GM19238 (cell line): ENCODE results near the gene PIM3.
"Not testable (repeated sequence)": the region's sequence is repeated elsewhere in the genome, so short reads cannot be mapped to it uniquely, and the experiment has no call there.

Source experiments
- DNase-seq: peaks from one replicate; pipeline ENCODE4 v3.0.0; 2011; ENCODE audit warnings: low spot score; ENCODE audit not compliant: insufficient read length

Gene PIM3

GRCh38 chr22:49943405-49943765 lies 17.2 kb upstream of the PIM3 start:
- DNase-seq, result no peak

GRCh38 chr22:49943771-49944398 lies 16.7 kb upstream of the PIM3 start:
- DNase-seq, result no peak

- DNase-seq, result no peak
Measured at GRCh38 chr22:49944399-49944891, 16.1 kb upstream of the PIM3 start.

- not testable (repeated sequence) for DNase-seq
Measured at GRCh38 chr22:49945042-49945794, 15.4 kb upstream of the PIM3 start.

GRCh38 chr22:49946612-49947295 lies 13.8 kb upstream of the PIM3 start:
- no peak for DNase-seq

- DNase-seq, result no peak
Measured at GRCh38 chr22:49947296-49947622, 13.3 kb upstream of the PIM3 start.

GRCh38 chr22:49948116-49948957 lies 12.2 kb upstream of the PIM3 start:
- no peak for DNase-seq

GRCh38 chr22:49948958-49949913 lies 11.3 kb upstream of the PIM3 start:
- DNase-seq, result no peak

GRCh38 chr22:49949914-49950292 lies 10.7 kb upstream of the PIM3 start:
- no peak for DNase-seq

- DNase-seq, result no peak
Measured at GRCh38 chr22:49950396-49950994, 10.1 kb upstream of the PIM3 start.

GRCh38 chr22:49951000-49951677 lies 9.4 kb upstream of the PIM3 start:
- DNase-seq, result no peak

GRCh38 chr22:49951678-49951985 lies 8.9 kb upstream of the PIM3 start:
- no peak for DNase-seq

GRCh38 chr22:49951986-49952896 lies 8.3 kb upstream of the PIM3 start:
- no peak for DNase-seq

GRCh38 chr22:49953027-49953679 lies 7.4 kb upstream of the PIM3 start:
- DNase-seq, result no peak

- no peak for DNase-seq
Measured at GRCh38 chr22:49953680-49954344, 6.8 kb upstream of the PIM3 start.

- no peak for DNase-seq
Measured at GRCh38 chr22:49954354-49954753, 6.2 kb upstream of the PIM3 start.

GRCh38 chr22:49954991-49955580 lies 5.5 kb upstream of the PIM3 start:
- DNase-seq, result no peak
